ENCODE data around the gene MAN2C1.
A peak's percentile ranks its signal among the peaks of the same experiment; 100 is the strongest.
"Not testable (repeated sequence)": the region's sequence is repeated elsewhere in the genome, so short reads cannot be mapped to it uniquely, and the experiment has no call there.

Gene MAN2C1

GRCh38 chr15:75350601-75351361 is 17.6 kb downstream of the MAN2C1 start:
- Histone ChIP-seq H3K27me3 (ENCODE audit: insufficient read depth, poor library complexity, severe bottlenecking) (no peaks in the 10 kb centered on the region), H3K36me3 (ENCODE audit: low read depth) (no peaks in the 10 kb centered on the region), H3K27ac (ENCODE audit: poor library complexity, severe bottlenecking) (no peak overlapping the region), H3K4me3 (ENCODE audit: severe bottlenecking) (no peak overlapping the region), H3K9me3 (ENCODE audit: severe bottlenecking) (no peaks in the 10 kb centered on the region), H3K4me1 (ENCODE audit: insufficient read depth, poor library complexity, severe bottlenecking) (no peaks in the 10 kb centered on the region)
- TF ChIP-seq CTCF (IDR thresholded peaks at IDR 0.05; ENCODE audit: poor library complexity, severe bottlenecking), result no peak
- ATAC-seq (ENCODE audit: low read depth) (no peak), DNase-seq (ENCODE audit: low spot score) (no peak)

- ATAC-seq (ENCODE audit: low read depth), result no peak
- DNase-seq (ENCODE audit: low spot score), result no peak
- no peak overlapping the region for H3K4me3 ChIP-seq (ENCODE audit: severe bottlenecking)
Measured at GRCh38 chr15:75349851-75350588, 18.4 kb downstream of the MAN2C1 start.

GRCh38 chr15:75349351-75349669 is 19.1 kb downstream of the MAN2C1 start:
- not testable (repeated sequence) for H3K4me3 ChIP-seq (ENCODE audit: severe bottlenecking)

More at GRCh38 chr15:75349851-75350588, 18.4 kb downstream of the MAN2C1 start:
- no peaks in the 10 kb centered on the region for H3K36me3 ChIP-seq (ENCODE audit: low read depth)
- no peaks in the 10 kb centered on the region for H3K9me3 ChIP-seq (ENCODE audit: severe bottlenecking)
- no peaks in the 10 kb centered on the region for H3K27me3 ChIP-seq (ENCODE audit: insufficient read depth, poor library complexity, severe bottlenecking)
- no peak overlapping the region for H3K27ac ChIP-seq (ENCODE audit: poor library complexity, severe bottlenecking)
- no peak for TF ChIP-seq CTCF (IDR thresholded peaks at IDR 0.05; ENCODE audit: poor library complexity, severe bottlenecking)
- H3K4me1 ChIP-seq (ENCODE audit: insufficient read depth, poor library complexity, severe bottlenecking), result no peaks in the 10 kb centered on the region

GRCh38 chr15:75348562-75349350 is 19.7 kb downstream of the MAN2C1 start:
- no peak overlapping the region for H3K27ac ChIP-seq (ENCODE audit: poor library complexity, severe bottlenecking)
- H3K9me3 ChIP-seq (ENCODE audit: severe bottlenecking), result no peaks in the 10 kb centered on the region
- no peaks in the 10 kb centered on the region for H3K4me1 ChIP-seq (ENCODE audit: insufficient read depth, poor library complexity, severe bottlenecking)
- ATAC-seq (ENCODE audit: low read depth), result peak; percentile 13
- H3K36me3 ChIP-seq (ENCODE audit: low read depth), result no peaks in the 10 kb centered on the region
- no peaks in the 10 kb centered on the region for H3K27me3 ChIP-seq (ENCODE audit: insufficient read depth, poor library complexity, severe bottlenecking)
- no peak for TF ChIP-seq CTCF (IDR thresholded peaks at IDR 0.05; ENCODE audit: poor library complexity, severe bottlenecking)
- peak overlapping the region; percentile 75 for H3K4me3 ChIP-seq (ENCODE audit: severe bottlenecking)
- no peak for DNase-seq (ENCODE audit: low spot score)

More at GRCh38 chr15:75349351-75349669, 19.1 kb downstream of the MAN2C1 start:
- H3K36me3 ChIP-seq (ENCODE audit: low read depth); H3K27me3 ChIP-seq (ENCODE audit: insufficient read depth, poor library complexity, severe bottlenecking); DNase-seq (ENCODE audit: low spot score); ATAC-seq (ENCODE audit: low read depth); H3K27ac ChIP-seq (ENCODE audit: poor library complexity, severe bottlenecking); H3K9me3 ChIP-seq (ENCODE audit: severe bottlenecking); H3K4me1 ChIP-seq (ENCODE audit: insufficient read depth, poor library complexity, severe bottlenecking): not testable (repeated sequence)

GRCh38 chr15:75348034-75348561 is 20.3 kb downstream of the MAN2C1 start:
- no peak for TF ChIP-seq CTCF (IDR thresholded peaks at IDR 0.05; ENCODE audit: poor library complexity, severe bottlenecking)
- Histone ChIP-seq H3K4me1 (ENCODE audit: insufficient read depth, poor library complexity, severe bottlenecking) (no peaks in the 10 kb centered on the region), H3K27me3 (ENCODE audit: insufficient read depth, poor library complexity, severe bottlenecking) (no peaks in the 10 kb centered on the region), H3K9me3 (ENCODE audit: severe bottlenecking) (no peaks in the 10 kb centered on the region), H3K27ac (ENCODE audit: poor library complexity, severe bottlenecking) (peak overlapping the region; percentile 3), H3K4me3 (ENCODE audit: severe bottlenecking) (peak overlapping the region; percentile 75), H3K36me3 (ENCODE audit: low read depth) (no peaks in the 10 kb centered on the region)
- ATAC-seq (ENCODE audit: low read depth) (peak; percentile 30), DNase-seq (ENCODE audit: low spot score) (no peak)
